SK-N-MC (cell line): Measurements from ENCODE around the gene ADAMTS9.

Source experiments
- DNase-seq: peaks from one replicate; pipeline ENCODE4 v3.0.0-alpha.2; 2011; ENCODE audit warnings: low read depth, low spot score
- H3K27ac ChIP-seq: fragments of 200-600 bp; sonication (generic); 2 replicates; pipeline ENCODE4 v1.5.1; 2016; ENCODE audit warnings: mixed run types
- H3K36me3 ChIP-seq: fragments of 200-600 bp; sonication (generic); 2 replicates; pipeline ENCODE4 v1.6.1; 2017; ENCODE audit warnings: antibody characterized with exemption, low read length, mixed read lengths; ENCODE audit not compliant: insufficient read depth
- H3K4me3 ChIP-seq: fragments of 200-600 bp; sonication (generic); 2 replicates; pipeline ENCODE4 v1.5.1; 2016
- H3K9ac ChIP-seq: fragments of 200-600 bp; sonication (generic); 2 replicates; pipeline ENCODE4 v1.8.0; 2017; ENCODE audit warnings: mixed run types, mixed read lengths; ENCODE audit not compliant: insufficient read length
- H3K9me3 ChIP-seq: fragments of 200-600 bp; sonication (generic); 2 replicates; pipeline ENCODE4 v1.6.1; 2017; ENCODE audit warnings: low read depth, mild to moderate bottlenecking, antibody characterized with exemption, low read length, moderate library complexity, mixed read lengths
- EZH2 ChIP-seq: fragments of 200-600 bp; sonication (generic); IDR thresholded peaks from one replicate; pipeline ENCODE4 v1.6.1; 2017; ENCODE audit warnings: antibody characterized with exemption
- FOXP2 ChIP-seq: optimal IDR thresholded peaks from 2 replicates; pipeline ENCODE3; 2011; ENCODE audit warnings: mild to moderate bottlenecking, moderate library complexity; ENCODE audit not compliant: insufficient read depth; ENCODE audit errors: extremely low read length, control extremely low read depth
- POLR2AphosphoS5 ChIP-seq: IDR thresholded peaks from 2 replicates; pipeline ENCODE4 v1.6.1; 2012; ENCODE audit warnings: mild to moderate bottlenecking, low read depth, low read length, borderline replicate concordance

The ADAMTS9 gene

GRCh38 chr3:64666171-64666588 lies 21.6 kb downstream of the ADAMTS9 start:
- H3K9ac ChIP-seq = no peak overlapping the region
- no peak overlapping the region for H3K4me3 ChIP-seq
- H3K9me3 ChIP-seq = no peaks in the 10 kb centered on the region
- TF ChIP-seq POLR2AphosphoS5 = no peak
- TF ChIP-seq EZH2 = no peak
- TF ChIP-seq FOXP2 = no peak
- no peak for DNase-seq
- H3K27ac ChIP-seq = no peak overlapping the region
- H3K36me3 ChIP-seq = no peaks in the 10 kb centered on the region

GRCh38 chr3:64664397-64664796 lies 23.4 kb downstream of the ADAMTS9 start:
- no peak overlapping the region for H3K27ac ChIP-seq
- no peak for DNase-seq
- no peaks in the 10 kb centered on the region for H3K36me3 ChIP-seq
- TF ChIP-seq EZH2 (no peak), POLR2AphosphoS5 (no peak), FOXP2 (no peak)
- no peaks in the 10 kb centered on the region for H3K9me3 ChIP-seq
- no peak overlapping the region for H3K4me3 ChIP-seq
- H3K9ac ChIP-seq = no peak overlapping the region

- DNase-seq = no peak
- H3K9ac ChIP-seq = no peak overlapping the region
- H3K9me3 ChIP-seq = no peaks in the 10 kb centered on the region
- TF ChIP-seq POLR2AphosphoS5 = no peak
- no peak for TF ChIP-seq EZH2
- TF ChIP-seq FOXP2 = no peak
- H3K27ac ChIP-seq = no peak overlapping the region
- no peak overlapping the region for H3K4me3 ChIP-seq
- no peaks in the 10 kb centered on the region for H3K36me3 ChIP-seq
Observed at GRCh38 chr3:64659617-64659978, 28.2 kb downstream of the ADAMTS9 start.

- no peak overlapping the region for H3K9ac ChIP-seq
- DNase-seq = no peak
- H3K4me3 ChIP-seq = no peak overlapping the region
- H3K36me3 ChIP-seq = no peaks in the 10 kb centered on the region
- TF ChIP-seq POLR2AphosphoS5 (no peak), FOXP2 (no peak), EZH2 (no peak)
- no peaks in the 10 kb centered on the region for H3K9me3 ChIP-seq
- no peak overlapping the region for H3K27ac ChIP-seq
Observed at GRCh38 chr3:64658001-64658400, 29.8 kb downstream of the ADAMTS9 start.

GRCh38 chr3:64656544-64656943 lies 31.3 kb downstream of the ADAMTS9 start:
- no peak overlapping the region for H3K4me3 ChIP-seq
- TF ChIP-seq FOXP2 (no peak), POLR2AphosphoS5 (no peak), EZH2 (no peak)
- DNase-seq = no peak
- H3K27ac ChIP-seq = no peak overlapping the region
- H3K9me3 ChIP-seq = no peaks in the 10 kb centered on the region
- no peaks in the 10 kb centered on the region for H3K36me3 ChIP-seq
- H3K9ac ChIP-seq = no peak overlapping the region

GRCh38 chr3:64655160-64655559 lies 32.6 kb downstream of the ADAMTS9 start:
- Histone ChIP-seq H3K9ac (no peak overlapping the region), H3K4me3 (no peak overlapping the region), H3K9me3 (no peaks in the 10 kb centered on the region), H3K27ac (no peak overlapping the region), H3K36me3 (no peaks in the 10 kb centered on the region)
- TF ChIP-seq POLR2AphosphoS5 = no peak
- no peak for TF ChIP-seq EZH2
- no peak for TF ChIP-seq FOXP2
- no peak for DNase-seq

- H3K9me3 ChIP-seq = no peaks in the 10 kb centered on the region
- no peak for DNase-seq
- TF ChIP-seq EZH2 (no peak), FOXP2 (no peak), POLR2AphosphoS5 (no peak)
- H3K4me3 ChIP-seq = no peak overlapping the region
- H3K27ac ChIP-seq = no peak overlapping the region
- no peak overlapping the region for H3K9ac ChIP-seq
- no peaks in the 10 kb centered on the region for H3K36me3 ChIP-seq
Observed at GRCh38 chr3:64654013-64654412, 33.8 kb downstream of the ADAMTS9 start.

GRCh38 chr3:64653101-64653500 lies 34.7 kb downstream of the ADAMTS9 start:
- Histone ChIP-seq H3K27ac (no peak overlapping the region), H3K9ac (no peak overlapping the region), H3K9me3 (no peaks in the 10 kb centered on the region), H3K4me3 (no peak overlapping the region), H3K36me3 (no peaks in the 10 kb centered on the region)
- no peak for DNase-seq
- TF ChIP-seq POLR2AphosphoS5 (no peak), EZH2 (no peak), FOXP2 (no peak)

GRCh38 chr3:64651741-64652241 lies 36.0 kb downstream of the ADAMTS9 start:
- Histone ChIP-seq H3K9me3 (no peaks in the 10 kb centered on the region), H3K27ac (no peak overlapping the region), H3K9ac (no peak overlapping the region), H3K4me3 (no peak overlapping the region), H3K36me3 (no peaks in the 10 kb centered on the region)
- TF ChIP-seq POLR2AphosphoS5 = no peak
- no peak for TF ChIP-seq FOXP2
- TF ChIP-seq EZH2 = no peak
- DNase-seq = no peak
